ACHN (cell line): ENCODE results near the gene G3BP2.
"Not testable (repeated sequence)": the region's sequence is repeated elsewhere in the genome, so short reads cannot be mapped to it uniquely, and the experiment has no call there.

Experiments used
- DNase-seq: peaks from one replicate; pipeline ENCODE4 v3.0.0-alpha.2; 2015
- in situ Hi-C: cut with HindIII; loops from 2 replicates; pipeline ENCODE4 v1.10.0; 2017; ENCODE audit warnings: low sequenced_read_pairs, low pct_ligation_motif_present, low pct_unique_long_range_greater_than_20kb

The G3BP2 gene

GRCh38 chr4:75687125-75687524 is 13.9 kb upstream of the G3BP2 start:
- in situ Hi-C loops, DNase-seq: not testable (repeated sequence)

GRCh38 chr4:75686346-75686745 is 13.1 kb upstream of the G3BP2 start:
- in situ Hi-C loops: no loop called here
- no peak for DNase-seq

GRCh38 chr4:75685546-75686189 is 12.5 kb upstream of the G3BP2 start:
- DNase-seq: no peak
- in situ Hi-C loops: no loop called here

GRCh38 chr4:75683482-75684155 is 10.4 kb upstream of the G3BP2 start:
- in situ Hi-C loops: no loop called here
- no peak for DNase-seq

GRCh38 chr4:75679876-75680575 is 6.8 kb upstream of the G3BP2 start:
- in situ Hi-C loops: no loop called here
- DNase-seq: no peak

- DNase-seq: no peak
- in situ Hi-C loops: no loop called here
Measured at GRCh38 chr4:75678965-75679364, 5.8 kb upstream of the G3BP2 start.

GRCh38 chr4:75678473-75678872 is 5.3 kb upstream of the G3BP2 start:
- in situ Hi-C loops: no loop called here
- DNase-seq: no peak

GRCh38 chr4:75675004-75675531 is 1.9 kb upstream of the G3BP2 start:
- in situ Hi-C loops: no loop called here
- no peak for DNase-seq

- in situ Hi-C loops: no loop called here
- DNase-seq: no peak
Measured at GRCh38 chr4:75673959-75674328, 733 bp upstream of the G3BP2 start.

GRCh38 chr4:75672461-75673026 is 667 bp downstream of the G3BP2 start:
- in situ Hi-C loops: no loop called here
- peak; percentile 50 for DNase-seq

- DNase-seq: no peak
- in situ Hi-C loops: no loop called here
Measured at GRCh38 chr4:75671802-75672421, 1.3 kb downstream of the G3BP2 start.

- in situ Hi-C loops: no loop called here
Measured at GRCh38 chr4:75668596-75668995, 4.6 kb downstream of the G3BP2 start.

GRCh38 chr4:75667636-75668035 is 5.6 kb downstream of the G3BP2 start:
- DNase-seq, in situ Hi-C loops: not testable (repeated sequence)

More at GRCh38 chr4:75668596-75668995, 4.6 kb downstream of the G3BP2 start:
- DNase-seq: no peak

GRCh38 chr4:75666299-75666698 is 6.9 kb downstream of the G3BP2 start:
- DNase-seq: no peak
- in situ Hi-C loops: no loop called here

- in situ Hi-C loops: not testable (repeated sequence)
Measured at GRCh38 chr4:75664604-75665003, 8.6 kb downstream of the G3BP2 start.

GRCh38 chr4:75662626-75663025 is 10.6 kb downstream of the G3BP2 start:
- in situ Hi-C loops: no loop called here
- DNase-seq: no peak

More at GRCh38 chr4:75664604-75665003, 8.6 kb downstream of the G3BP2 start:
- not testable (repeated sequence) for DNase-seq

GRCh38 chr4:75660491-75660890 is 12.7 kb downstream of the G3BP2 start:
- in situ Hi-C loops: no loop called here
- no peak for DNase-seq

- no peak for DNase-seq
- in situ Hi-C loops: no loop called here
Measured at GRCh38 chr4:75659512-75660031, 13.6 kb downstream of the G3BP2 start.
